GM21390 (cell line): Measurements from ENCODE around the gene CLDN16.

ENCODE experiments used
- ATAC-seq: cut with Tn5 transposase; IDR thresholded peaks from one replicate; pipeline ENCODE4 v1.9.1; 2021; ENCODE audit not compliant: unreplicated experiment

Gene CLDN16

DNA sequence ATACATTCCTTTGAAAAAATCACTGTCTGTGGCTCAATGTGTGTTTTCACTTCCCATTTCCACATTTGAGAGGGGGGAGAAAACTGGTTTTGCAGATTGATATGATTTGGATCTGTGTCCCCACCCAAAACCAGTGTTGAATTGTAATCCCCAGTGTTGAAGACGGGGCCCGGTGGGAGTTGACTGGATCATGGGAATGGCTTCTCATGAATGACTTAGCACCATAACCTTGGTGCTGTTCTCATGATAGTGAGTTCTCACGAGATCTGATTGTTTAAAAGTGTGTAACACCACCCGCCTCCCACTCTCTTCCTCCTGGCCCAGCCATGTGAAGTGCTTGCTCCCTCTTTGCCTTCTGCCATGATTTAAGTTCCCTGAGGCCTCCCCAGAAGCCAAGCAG lies 45.7 kb downstream of the CLDN16 start:
- ATAC-seq, result no peak

DNA sequence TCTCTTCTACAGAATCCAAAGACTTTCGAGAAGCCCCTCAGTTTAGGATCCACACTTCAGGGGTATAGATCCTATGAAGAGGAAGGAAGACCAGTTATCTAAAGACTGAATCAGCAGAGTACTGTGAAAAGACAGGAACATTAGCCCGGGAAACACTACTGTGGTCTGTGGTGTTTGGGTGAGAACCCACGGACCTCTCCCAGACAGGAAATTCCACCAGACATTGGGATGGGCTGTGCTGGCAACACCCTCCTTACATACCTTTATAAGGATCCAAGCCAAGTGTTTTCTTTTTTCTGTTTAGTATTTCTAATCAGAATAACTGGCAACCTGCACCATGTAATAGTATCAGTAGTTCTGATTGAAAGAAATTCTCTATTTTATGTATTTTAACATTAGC lies 47.7 kb downstream of the CLDN16 start:
- no peak for ATAC-seq

DNA sequence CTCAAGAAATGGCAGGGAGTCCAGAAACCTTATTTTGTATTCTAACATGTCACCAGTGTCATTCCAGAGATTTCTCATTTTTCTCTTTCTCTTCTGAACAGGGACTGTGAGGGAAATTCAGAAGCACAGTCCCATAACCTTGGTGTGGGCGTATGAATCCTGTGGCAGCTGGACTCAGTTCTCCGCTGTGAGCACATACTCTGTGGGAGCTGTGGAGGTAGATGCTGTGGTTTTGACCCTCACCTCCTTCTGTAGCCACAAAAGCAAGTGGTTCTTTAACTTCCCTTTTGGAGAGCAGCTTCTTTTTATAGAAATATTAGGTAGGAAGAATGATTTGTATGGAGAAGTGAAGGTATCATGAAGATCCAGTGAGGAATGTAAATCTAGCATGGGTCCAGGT lies 48.4 kb downstream of the CLDN16 start:
- ATAC-seq, result no peak

GRCh38 chr3:190442240-190442639 lies 54.3 kb downstream of the CLDN16 start:
- ATAC-seq, result no peak

GRCh38 chr3:190443257-190443656 lies 55.3 kb downstream of the CLDN16 start:
- ATAC-seq, result no peak

DNA sequence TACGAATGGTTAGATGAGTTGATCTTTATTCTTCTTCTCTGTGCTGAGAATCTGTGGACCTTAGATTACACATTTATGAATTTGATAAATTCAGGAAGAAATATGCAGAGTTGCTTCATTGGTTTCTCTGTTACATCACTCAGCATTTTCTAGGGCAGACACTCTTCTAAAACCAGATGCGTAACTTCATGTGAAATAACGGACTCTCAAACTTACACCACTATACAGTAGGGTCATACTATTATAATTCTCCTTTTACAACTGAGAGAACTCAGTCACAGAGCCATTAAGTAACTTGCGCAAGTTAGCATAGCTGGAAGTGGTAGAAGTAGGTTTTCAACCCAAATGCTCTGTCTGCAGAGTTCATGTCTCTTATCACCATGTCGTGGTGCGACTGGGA lies 56.0 kb downstream of the CLDN16 start:
- no peak for ATAC-seq

- ATAC-seq, result no peak
Measured at GRCh38 chr3:190444576-190445145, 56.7 kb downstream of the CLDN16 start.

GRCh38 chr3:190446573-190447279 lies 58.8 kb downstream of the CLDN16 start:
- no peak for ATAC-seq

DNA sequence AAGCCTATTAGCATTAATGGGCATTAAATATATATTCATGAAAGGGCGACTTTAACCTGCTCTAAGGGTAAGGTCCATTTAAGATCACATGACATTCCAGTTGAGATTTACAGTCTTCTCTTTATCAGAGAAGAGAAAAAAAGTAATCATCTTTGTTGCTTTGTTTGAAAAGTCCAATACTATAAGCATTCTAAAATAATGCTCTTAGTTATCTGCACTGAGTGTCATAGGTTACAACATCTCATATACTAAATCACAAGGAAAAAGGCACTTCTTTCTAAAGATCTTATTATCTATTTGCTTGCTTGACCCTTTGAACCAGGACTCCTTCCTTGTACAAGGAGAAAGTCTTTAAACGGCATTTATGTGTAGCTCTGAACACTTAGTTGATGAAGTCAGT lies 60.3 kb downstream of the CLDN16 start:
- ATAC-seq, result no peak

DNA sequence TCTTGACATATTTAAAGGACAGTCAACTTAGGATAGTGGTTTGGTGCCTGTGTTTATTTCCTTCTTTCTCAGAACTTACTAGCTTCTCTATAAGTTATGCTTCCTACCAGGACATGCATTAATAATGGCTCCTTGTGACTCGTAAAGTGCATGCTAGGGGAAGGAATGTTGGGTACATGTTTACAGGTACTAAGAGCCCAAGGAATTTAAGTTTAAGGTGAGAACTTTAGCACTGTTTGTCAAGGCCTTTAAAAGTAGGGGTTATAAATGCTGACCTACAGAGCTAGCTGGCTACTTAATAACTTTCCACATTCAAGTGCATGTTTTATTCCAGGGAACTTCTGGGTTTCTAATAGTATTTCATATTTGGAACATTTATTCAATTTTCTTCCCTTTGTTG lies 61.8 kb downstream of the CLDN16 start, which contains the start of gene TMEM207:
TSS of gene TMEM207 (minus strand) at position 101 of the 400 bp plus-strand sequence. CDS start at position 9, 92 bp downstream.
- ATAC-seq, result no peak

DNA sequence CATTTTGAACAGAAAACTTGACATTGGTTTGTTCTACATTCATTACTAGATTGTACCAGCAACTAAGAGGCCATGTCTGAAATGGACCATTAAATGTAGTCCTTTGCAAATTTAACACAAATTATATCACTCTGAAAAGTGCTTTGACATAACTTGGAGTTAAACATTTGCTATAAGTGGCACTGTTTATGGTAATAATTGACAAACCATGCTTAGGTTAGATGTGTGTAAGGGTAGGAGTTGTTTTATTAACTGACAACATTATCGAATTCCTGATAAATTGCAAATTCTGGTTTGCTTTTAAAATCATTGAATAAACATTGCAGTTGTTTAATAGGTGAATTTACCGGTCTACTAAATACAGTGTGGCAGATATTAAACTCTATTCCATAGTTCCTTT lies 67.9 kb downstream of the CLDN16 start:
- ATAC-seq, result no peak

DNA sequence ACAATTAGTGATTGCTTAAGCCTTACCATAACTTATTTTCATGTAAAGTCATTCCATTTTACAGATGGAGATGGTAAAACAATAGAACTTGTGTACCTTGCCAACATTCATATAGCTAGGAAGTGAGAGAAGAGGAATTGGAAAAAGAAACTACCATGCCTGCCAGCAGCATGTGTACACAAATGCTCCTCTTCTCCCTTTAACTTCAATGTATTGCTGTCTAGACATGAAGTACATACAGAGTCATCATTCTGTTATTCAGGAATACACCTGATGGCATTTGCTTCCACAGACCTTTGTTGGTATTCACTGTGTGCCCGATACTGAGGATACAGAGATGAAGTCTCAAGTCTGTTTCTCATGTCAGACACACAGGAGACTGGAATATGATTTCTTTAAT lies 68.8 kb downstream of the CLDN16 start:
- ATAC-seq, result no peak

- ATAC-seq, result no peak
Measured at GRCh38 chr3:190458040-190458439, 70.1 kb downstream of the CLDN16 start.
